K562 (cell line): Measurements from ENCODE around the gene TGFBR3L. TPM values are rescaled to one million over a fixed set of nuclear protein-coding genes. Genes with fewer than 3 reads are reported as not detected.
A peak's percentile ranks its signal among the peaks of the same experiment; 100 is the strongest.
"Not testable (repeated sequence)": the region's sequence is repeated elsewhere in the genome, so short reads cannot be mapped to it uniquely, and the experiment has no call there.

Experiments used
- ATAC-seq: fragments of 200-7000 bp; cut with Tn5 transposase; 3 replicates; pipeline ENCODE4 v1.9.1; 2020; ENCODE audit warnings: moderate library complexity
- BruUV-seq: library from RNA; stranded (reverse); fragments of 400-500 nt; replicated peaks from 2 replicates; lab custom pipeline; 2021; lab: Mats Ljungman, UMichigan
- CTCF ChIA-PET: fragments of 300-600 bp; formaldehyde crosslinking; extraction: SDS; loops from one replicate; lab custom pipeline; 2021; ENCODE audit warnings: low intra/inter-chr PET ratio; lab: Yijun Ruan, JAX
- POLR2A ChIA-PET: fragments of 300-600, 350-650 bp; sonication (Branson Sonifier 250); formaldehyde crosslinking; extraction: SDS; loops from one replicate; lab custom pipeline; 2021; ENCODE audit warnings: antibody characterized with exemption, inconsistent platforms; lab: Yijun Ruan, JAX
- DNase-seq, 4 experiments: peaks; one replicate each; pipeline versions ENCODE4 v3.0.0 to v3.0.0-alpha.2; 2011 to 2018; ENCODE audit warnings: low spot score in 3 of 4, mixed read lengths in 3 of 4; ENCODE audit errors: extremely low read depth in 1 of 4
- FAIRE-seq: peaks from 2 replicates; lab custom pipeline; 2011; peaks lifted over from hg19 to GRCh38; lab: Jason Lieb, UNC
- H2AFZ ChIP-seq: 2 replicates; pipeline ENCODE4 v1.6.0; 2011; ENCODE audit warnings: low read depth, low read length, control low read depth, inconsistent platforms
- H3K27ac ChIP-seq: fragments of 200-600 bp; 3 replicates; pipeline ENCODE4 v1.8.0; 2011; ENCODE audit warnings: low read depth, mild to moderate bottlenecking, control low read depth, inconsistent platforms, low read length, moderate library complexity, mixed read lengths; ENCODE audit errors: extremely low read depth
- H3K27me3 ChIP-seq, 2 experiments: fragments of 300-600 bp in 1 of 2; 2 replicates in 1 of 2; 3 replicates in 1 of 2; pipeline versions ENCODE4 v1.6.0 to v1.8.0; 2011; ENCODE audit warnings: inconsistent platforms in 2 of 2, low read length in 2 of 2, mild to moderate bottlenecking in 1 of 2, mixed read lengths in 1 of 2, moderate library complexity in 1 of 2; ENCODE audit not compliant: control insufficient read depth in 2 of 2, insufficient read depth in 2 of 2
- H3K36me3 ChIP-seq: fragments of 300-600 bp; 3 replicates; pipeline ENCODE4 v1.8.0; 2011; ENCODE audit warnings: mild to moderate bottlenecking, low read length, inconsistent platforms; ENCODE audit not compliant: control insufficient read depth, insufficient read depth
- H3K4me1 ChIP-seq, 2 experiments: fragments of 200-600 bp in 1 of 2; replicated peaks in 1 of 2; 2 replicates in 1 of 2; 3 replicates in 1 of 2; pipeline versions ENCODE4 v1.5.1 to v1.8.0; 2011; ENCODE audit warnings: inconsistent platforms in 2 of 2, low read length in 2 of 2, mild to moderate bottlenecking in 1 of 2, mixed read lengths in 1 of 2, moderate library complexity in 1 of 2; ENCODE audit not compliant: control insufficient read depth in 2 of 2, insufficient read depth in 2 of 2
- H3K4me2 ChIP-seq: 2 replicates; pipeline ENCODE4 v1.6.1; 2011; ENCODE audit warnings: low read length, control low read depth, inconsistent platforms, mixed read lengths; ENCODE audit not compliant: insufficient read depth
- H3K4me3 ChIP-seq: fragments of 200-600 bp; sonication (generic), shearing (Covaris generic); 2 replicates; pipeline ENCODE4 v1.5.1; 2016; ENCODE audit warnings: control low read depth, inconsistent platforms
- H3K79me2 ChIP-seq: fragments of 200-600 bp; 3 replicates; pipeline ENCODE4 v1.8.0; 2011; ENCODE audit warnings: low read length, inconsistent platforms; ENCODE audit not compliant: control insufficient read depth, insufficient read depth
- H3K9ac ChIP-seq, 2 experiments: 2 replicates each; pipeline versions ENCODE4 v1.6.0 to v1.6.1; 2011; ENCODE audit warnings: low read depth in 2 of 2, low read length in 2 of 2, control low read depth in 1 of 2, inconsistent platforms in 1 of 2, mild to moderate bottlenecking in 1 of 2, mixed read lengths in 1 of 2; ENCODE audit not compliant: insufficient read depth in 1 of 2
- H3K9me1 ChIP-seq: one replicate; pipeline ENCODE4 v1.6.0; 2011; ENCODE audit warnings: inconsistent platforms, mild to moderate bottlenecking, low read length, moderate library complexity; ENCODE audit not compliant: control insufficient read depth, insufficient read depth
- H3K9me3 ChIP-seq: replicated peaks from 2 replicates; pipeline ENCODE4 v1.5.1; 2011; ENCODE audit warnings: low read depth, low read length, inconsistent platforms; ENCODE audit not compliant: control insufficient read depth, insufficient read depth
- H4K20me1 ChIP-seq: replicated peaks from 2 replicates; pipeline ENCODE4 v1.6.1; 2011; ENCODE audit warnings: low read length, inconsistent platforms, mixed read lengths; ENCODE audit not compliant: control insufficient read depth, insufficient read depth
- ATF3 ChIP-seq, 2 experiments: fragments of 450-650 bp in 1 of 2; sonication (generic) in 1 of 2; formaldehyde crosslinking in 1 of 2; IDR thresholded peaks in 1 of 2; conservative IDR thresholded peaks in 1 of 2; 2 replicates each; pipeline versions ENCODE4 v1.6.1 to v1.8.1; 2016 to 2023; ENCODE audit warnings: mild to moderate bottlenecking in 2 of 2, moderate library complexity in 2 of 2, inconsistent platforms in 1 of 2, missing genetic modification reagents in 1 of 2
- BHLHE40 ChIP-seq: IDR thresholded peaks from 2 replicates; pipeline ENCODE4 v1.6.1; 2011; ENCODE audit warnings: low read length, improper control_type of control experiment
- FOSL1 ChIP-seq: fragments of 200-800 bp; sonication (Bioruptor generic); conservative IDR thresholded peaks from 2 replicates; pipeline ENCODE4 v1.6.1; 2016; ENCODE audit warnings: missing genetic modification characterization, missing compliant biosample characterization
- JUN ChIP-seq, 2 experiments: sonication (generic) in 1 of 2; formaldehyde crosslinking in 1 of 2; IDR thresholded peaks; 2 replicates each; pipeline versions ENCODE4 v1.6.1 to v1.8.0; 2012 to 2022; ENCODE audit warnings: borderline replicate concordance in 2 of 2, mild to moderate bottlenecking in 2 of 2, improper control_type of control experiment in 1 of 2, low read depth in 1 of 2, low read length in 1 of 2, missing genetic modification reagents in 1 of 2
- JUND ChIP-seq, 2 experiments: IDR thresholded peaks; 2 replicates in 1 of 2; 3 replicates in 1 of 2; pipeline ENCODE4 v1.6.1; 2011; ENCODE audit warnings: borderline replicate concordance in 2 of 2, low read depth in 2 of 2, low read length in 2 of 2, improper control_type of control experiment in 1 of 2, missing biosample characterization in 1 of 2, missing genetic modification characterization in 1 of 2, missing genetic modification reagents in 1 of 2
- PKNOX1 ChIP-seq: fragments of 450-650 bp; IDR thresholded peaks from 2 replicates; pipeline ENCODE4 v1.6.1; 2016
- POLR2H ChIP-seq: IDR thresholded peaks from 2 replicates; pipeline ENCODE4 v1.6.1; 2016; ENCODE audit warnings: missing genetic modification characterization, low read depth, mild to moderate bottlenecking, control low read depth, missing compliant biosample characterization, moderate library complexity
- ZNF384 ChIP-seq: IDR thresholded peaks from 2 replicates; pipeline ENCODE4 v1.6.1; 2012; ENCODE audit warnings: low read depth, low read length, improper control_type of control experiment
- WGBS: fragments of 100-300 bp; shearing (Covaris generic); methylation state at CpG from one replicate; pipeline ENCODE4 v1.1.6; 2016; ENCODE audit warnings: low coverage, mixed read lengths; ENCODE audit not compliant: insufficient coverage; ENCODE audit errors: missing lambda C conversion rate; 5-methylcytosine and 5-hydroxymethylcytosine counted together
- in situ Hi-C: fragments of 300-500 bp; cut with MboI; formaldehyde crosslinking; loops from 4 replicates; pipeline ENCODE4 v1.15.0; 2018; ENCODE audit warnings: inconsistent platforms, mixed read lengths
- intact Hi-C: fragments of 100-400 bp; cut with micrococcal nuclease; formaldehyde crosslinking; loops from 2 replicates; pipeline ENCODE4 v1.14.2; 2022
- polyA plus RNA-seq, 8 experiments: library from polyadenylated mRNA; depleted of rRNA in 4 of 8; stranded (reverse) in 5 of 8; unstranded in 3 of 8; fragments of >200 nt; fragmentation: Nextera tagmentation in 2 of 8; fragmentation: Illumina TruSeq in 1 of 8; extraction: Ambion mirVana in 2 of 8; extraction: Trizol in 1 of 8; gene quantifications; 2 replicates each; pipeline versions ENCODE4 v1.2.1 to v1.2.3, GENCODE V29; 2011 to 2014; ENCODE audit warnings: inconsistent platforms in 1 of 8, missing spikeins in 1 of 8
- total RNA-seq, 7 experiments: library from RNA; depleted of rRNA in 6 of 7; stranded (reverse); fragments of >200 nt in 6 of 7; fragmentation: Illumina TruSeq in 2 of 7; extraction: Trizol in 2 of 7; gene quantifications; 2 replicates each; pipeline versions ENCODE4 v1.2.1 to v1.2.3, GENCODE V29; 2011 to 2021; ENCODE audit warnings: low replicate concordance in 1 of 7

The TGFBR3L gene
- total and polyA plus RNA-seq, 9 of the 15 experiments (the other 6 are each of a cell fraction or from before 2014, with no cell fraction given), result not detected

DNA sequence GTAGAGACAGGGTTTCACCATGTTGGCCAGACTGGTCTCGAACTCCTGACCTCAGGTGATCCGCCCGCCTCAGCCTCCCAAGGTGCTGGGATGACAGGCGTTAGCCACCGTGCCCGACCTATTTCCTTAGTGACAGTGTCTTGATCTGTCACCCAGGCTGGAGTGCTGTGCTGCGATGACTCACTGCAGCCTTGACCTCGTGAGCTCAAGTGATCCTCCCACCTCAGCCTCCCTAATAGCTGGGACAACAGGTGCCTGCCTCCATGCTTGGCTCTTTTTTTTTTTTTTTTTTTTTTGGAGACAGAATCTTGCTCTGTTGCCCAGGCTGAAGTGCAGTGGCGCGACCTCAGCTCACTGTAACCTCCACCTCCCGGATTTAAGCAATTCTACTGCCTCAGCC lies 15.4 kb downstream of the TGFBR3L start:
- in situ Hi-C loops; intact Hi-C loops; H3K4me2 ChIP-seq; H2AFZ ChIP-seq; ATAC-seq; BruUV-seq; H3K79me2 ChIP-seq; H3K27me3 ChIP-seq; H3K27ac ChIP-seq; H3K4me3 ChIP-seq; CTCF ChIA-PET; H3K9me1 ChIP-seq; H3K9me3 ChIP-seq; TF ChIP-seq JUN (CRISPR knock-in tag; IDR thresholded peaks at IDR 0.05; ENCODE audit: borderline replicate concordance); ATF3 (CRISPR knock-in tag; conservative IDR thresholded peaks at IDR 0.05): not testable (repeated sequence)
- TF ChIP-seq PKNOX1 (peak; percentile 37; the same call in 1 of the 2 replicates), JUN (IDR thresholded peaks at IDR 0.05; ENCODE audit: borderline replicate concordance, low read depth, low read length) (peak; percentile 63; the same call in 1 of the 2 replicates), ATF3 (IDR thresholded peaks at IDR 0.05) (peak; percentile 84), BHLHE40 (0 out of 2 replicates have a peak, but pooled peaks have one; percentile 8), POLR2H (tag) (0 out of 2 replicates have a peak, but pooled peaks have one; percentile 22), FOSL1 (peak; percentile 72), ZNF384 (peak; percentile 75), JUND (IDR thresholded peaks at IDR 0.05; ENCODE audit: borderline replicate concordance, low read depth, low read length) (peak; percentile 83), JUND (tag; IDR thresholded peaks at IDR 0.05; ENCODE audit: borderline replicate concordance, low read depth, low read length) (0 out of 3 replicates have a peak, but pooled peaks have one; percentile 28)
- POLR2A ChIA-PET, result interaction anchor here (0.6 to 3.3 kb wide), 4 partner anchors 9 to 98 kb away, joined by 3 to 27 read pairs (median 4); partner anchors contain the start of gene TIMM44
- Histone ChIP-seq H3K9ac (0 out of 4 replicates have a peak overlapping the region, but pooled peaks of 1 of the 2 experiments have one; percentile 52), H4K20me1 (peaks cover 21% of the 10 kb centered on the region), H3K36me3 (peaks cover 70% of the 10 kb centered on the region; the same call in 2 of the 3 replicates), H3K4me1 (peaks cover 11 to 74% of the 10 kb centered on the region in 2 experiments)
- FAIRE-seq (peak; percentile 77), DNase-seq (peak in 1 of 4 experiments; percentile 50)
- 57% methylated on average over 11 of the region's 11 CpGs for WGBS
